K562 (cell line): Measurements from ENCODE around the gene ZNF438. TPM values are rescaled to one million over a fixed set of nuclear protein-coding genes. Genes with fewer than 3 reads are reported as not detected.

ENCODE experiments used
- ATAC-seq: fragments of 200-7000 bp; cut with Tn5 transposase; 3 replicates; pipeline ENCODE4 v1.9.1; 2020; ENCODE audit warnings: moderate library complexity
- BruUV-seq: library from RNA; stranded (reverse); fragments of 400-500 nt; replicated peaks from 2 replicates; lab custom pipeline; 2021; lab: Mats Ljungman, UMichigan
- CTCF ChIA-PET: fragments of 300-600 bp; formaldehyde crosslinking; extraction: SDS; loops from one replicate; lab custom pipeline; 2021; ENCODE audit warnings: low intra/inter-chr PET ratio; lab: Yijun Ruan, JAX
- POLR2A ChIA-PET: fragments of 300-600, 350-650 bp; sonication (Branson Sonifier 250); formaldehyde crosslinking; extraction: SDS; loops from one replicate; lab custom pipeline; 2021; ENCODE audit warnings: antibody characterized with exemption, inconsistent platforms; lab: Yijun Ruan, JAX
- DNase-seq, 4 experiments: peaks; one replicate each; pipeline versions ENCODE4 v3.0.0 to v3.0.0-alpha.2; 2011 to 2018; ENCODE audit warnings: low spot score in 3 of 4, mixed read lengths in 3 of 4; ENCODE audit errors: extremely low read depth in 1 of 4
- FAIRE-seq: peaks from 2 replicates; lab custom pipeline; 2011; peaks lifted over from hg19 to GRCh38; lab: Jason Lieb, UNC
- H2AFZ ChIP-seq: 2 replicates; pipeline ENCODE4 v1.6.0; 2011; ENCODE audit warnings: low read depth, low read length, control low read depth, inconsistent platforms
- H3K27ac ChIP-seq: fragments of 200-600 bp; 3 replicates; pipeline ENCODE4 v1.8.0; 2011; ENCODE audit warnings: low read depth, mild to moderate bottlenecking, control low read depth, inconsistent platforms, low read length, moderate library complexity, mixed read lengths; ENCODE audit errors: extremely low read depth
- H3K27me3 ChIP-seq, 2 experiments: fragments of 300-600 bp in 1 of 2; 2 replicates in 1 of 2; 3 replicates in 1 of 2; pipeline versions ENCODE4 v1.6.0 to v1.8.0; 2011; ENCODE audit warnings: inconsistent platforms in 2 of 2, low read length in 2 of 2, mild to moderate bottlenecking in 1 of 2, mixed read lengths in 1 of 2, moderate library complexity in 1 of 2; ENCODE audit not compliant: control insufficient read depth in 2 of 2, insufficient read depth in 2 of 2
- H3K36me3 ChIP-seq: fragments of 300-600 bp; 3 replicates; pipeline ENCODE4 v1.8.0; 2011; ENCODE audit warnings: mild to moderate bottlenecking, low read length, inconsistent platforms; ENCODE audit not compliant: control insufficient read depth, insufficient read depth
- H3K4me1 ChIP-seq, 2 experiments: fragments of 200-600 bp in 1 of 2; replicated peaks in 1 of 2; 2 replicates in 1 of 2; 3 replicates in 1 of 2; pipeline versions ENCODE4 v1.5.1 to v1.8.0; 2011; ENCODE audit warnings: inconsistent platforms in 2 of 2, low read length in 2 of 2, mild to moderate bottlenecking in 1 of 2, mixed read lengths in 1 of 2, moderate library complexity in 1 of 2; ENCODE audit not compliant: control insufficient read depth in 2 of 2, insufficient read depth in 2 of 2
- H3K4me2 ChIP-seq: 2 replicates; pipeline ENCODE4 v1.6.1; 2011; ENCODE audit warnings: low read length, control low read depth, inconsistent platforms, mixed read lengths; ENCODE audit not compliant: insufficient read depth
- H3K4me3 ChIP-seq: fragments of 200-600 bp; sonication (generic), shearing (Covaris generic); 2 replicates; pipeline ENCODE4 v1.5.1; 2016; ENCODE audit warnings: control low read depth, inconsistent platforms
- H3K79me2 ChIP-seq: fragments of 200-600 bp; 3 replicates; pipeline ENCODE4 v1.8.0; 2011; ENCODE audit warnings: low read length, inconsistent platforms; ENCODE audit not compliant: control insufficient read depth, insufficient read depth
- H3K9ac ChIP-seq, 2 experiments: 2 replicates each; pipeline versions ENCODE4 v1.6.0 to v1.6.1; 2011; ENCODE audit warnings: low read depth in 2 of 2, low read length in 2 of 2, control low read depth in 1 of 2, inconsistent platforms in 1 of 2, mild to moderate bottlenecking in 1 of 2, mixed read lengths in 1 of 2; ENCODE audit not compliant: insufficient read depth in 1 of 2
- H3K9me1 ChIP-seq: one replicate; pipeline ENCODE4 v1.6.0; 2011; ENCODE audit warnings: inconsistent platforms, mild to moderate bottlenecking, low read length, moderate library complexity; ENCODE audit not compliant: control insufficient read depth, insufficient read depth
- H3K9me3 ChIP-seq: replicated peaks from 2 replicates; pipeline ENCODE4 v1.5.1; 2011; ENCODE audit warnings: low read depth, low read length, inconsistent platforms; ENCODE audit not compliant: control insufficient read depth, insufficient read depth
- H4K20me1 ChIP-seq: replicated peaks from 2 replicates; pipeline ENCODE4 v1.6.1; 2011; ENCODE audit warnings: low read length, inconsistent platforms, mixed read lengths; ENCODE audit not compliant: control insufficient read depth, insufficient read depth
- CEBPG ChIP-seq, 3 experiments: fragments of 200-800 bp in 1 of 3; sonication (Bioruptor generic) in 1 of 3; sonication (generic) in 1 of 3; formaldehyde crosslinking in 1 of 3; IDR thresholded peaks in 2 of 3; conservative IDR thresholded peaks in 1 of 3; 2 replicates each; pipeline versions ENCODE4 v1.6.1 to v1.8.0; 2016 to 2022; ENCODE audit warnings: missing compliant biosample characterization in 2 of 3, missing genetic modification characterization in 2 of 3, mild to moderate bottlenecking in 1 of 3, missing genetic modification reagents in 1 of 3
- ZNF431 ChIP-seq: sonication (generic); formaldehyde crosslinking; IDR thresholded peaks from 2 replicates; pipeline ENCODE4 v1.8.0; 2022; ENCODE audit warnings: mild to moderate bottlenecking, missing genetic modification reagents
- WGBS: fragments of 100-300 bp; shearing (Covaris generic); methylation state at CpG from one replicate; pipeline ENCODE4 v1.1.6; 2016; ENCODE audit warnings: low coverage, mixed read lengths; ENCODE audit not compliant: insufficient coverage; ENCODE audit errors: missing lambda C conversion rate; 5-methylcytosine and 5-hydroxymethylcytosine counted together
- in situ Hi-C: fragments of 300-500 bp; cut with MboI; formaldehyde crosslinking; loops from 4 replicates; pipeline ENCODE4 v1.15.0; 2018; ENCODE audit warnings: inconsistent platforms, mixed read lengths
- intact Hi-C: fragments of 100-400 bp; cut with micrococcal nuclease; formaldehyde crosslinking; loops from 2 replicates; pipeline ENCODE4 v1.14.2; 2022
- polyA plus RNA-seq, 8 experiments: library from polyadenylated mRNA; depleted of rRNA in 4 of 8; stranded (reverse) in 5 of 8; unstranded in 3 of 8; fragments of >200 nt; fragmentation: Nextera tagmentation in 2 of 8; fragmentation: Illumina TruSeq in 1 of 8; extraction: Ambion mirVana in 2 of 8; extraction: Trizol in 1 of 8; gene quantifications; 2 replicates each; pipeline versions ENCODE4 v1.2.1 to v1.2.3, GENCODE V29; 2011 to 2014; ENCODE audit warnings: inconsistent platforms in 1 of 8, missing spikeins in 1 of 8
- total RNA-seq, 7 experiments: library from RNA; depleted of rRNA in 6 of 7; stranded (reverse); fragments of >200 nt in 6 of 7; fragmentation: Illumina TruSeq in 2 of 7; extraction: Trizol in 2 of 7; gene quantifications; 2 replicates each; pipeline versions ENCODE4 v1.2.1 to v1.2.3, GENCODE V29; 2011 to 2021; ENCODE audit warnings: low replicate concordance in 1 of 7

ZNF438 gene
- total and polyA plus RNA-seq, 9 of the 15 experiments (the other 6 are each of a cell fraction or from before 2014, with no cell fraction given) = 0.45 to 1.5 (median 0.91) TPM

- no peak for FAIRE-seq
- Histone ChIP-seq H3K79me2 (no peaks in the 10 kb centered on the region), H3K4me3 (no peak overlapping the region), H3K4me2 (no peak overlapping the region), H3K36me3 (no peaks in the 10 kb centered on the region), H3K9ac (no peak overlapping the region), H2AFZ (no peak overlapping the region), H3K9me3 (no peaks in the 10 kb centered on the region), H3K27ac (no peak overlapping the region), H3K9me1 (no peaks in the 10 kb centered on the region), H4K20me1 (no peaks in the 10 kb centered on the region), H3K27me3 (peaks cover 8 to 13% of the 10 kb centered on the region in 2 experiments; a peak in 3 of 5 replicates), H3K4me1 (no peaks in the 10 kb centered on the region)
- no TSS peak for BruUV-seq
- in situ Hi-C loops (no loop called here), intact Hi-C loops (no loop called here)
- ChIA-PET CTCF (no interaction called here), POLR2A (no interaction called here)
- DNase-seq = no peak
- ATAC-seq = no peak
- WGBS = 1% methylated on average over 7 of the region's 7 CpGs
- TF ChIP-seq CEBPG (CRISPR knock-in tag; IDR thresholded peaks at IDR 0.05) (no peak), CEBPG (tag; conservative IDR thresholded peaks at IDR 0.05 in 1 of 2, IDR thresholded peaks at IDR 0.05 in 1 of 2) (0 out of 4 replicates have a peak, but pooled peaks of 1 of the 2 experiments have one; percentile 10), ZNF431 (CRISPR knock-in tag) (no peak)
- TF ChIP-seq, all 486 proteins: peak for 1
Measured at GRCh38 chr10:30865141-30865926, 166.3 kb downstream of the ZNF438 start.
